Stimulated activated CD4-positive, alpha-beta T cell treated with anti-CD3 and anti-CD28 coated beads, TNF-alpha, amount 100 ng/mL, for 24 hours (primary cell): ENCODE data around the gene KHNYN.
A peak's percentile ranks its signal among the peaks of the same experiment; 100 is the strongest.
"Not testable (repeated sequence)": the region's sequence is repeated elsewhere in the genome, so short reads cannot be mapped to it uniquely, and the experiment has no call there.

Experiments
- DNase-seq, 3 experiments: peaks; one replicate each; pipeline ENCODE4 v3.0.0-alpha.2; 2020; ENCODE audit warnings: low read depth in 3 of 3

KHNYN gene

DNA sequence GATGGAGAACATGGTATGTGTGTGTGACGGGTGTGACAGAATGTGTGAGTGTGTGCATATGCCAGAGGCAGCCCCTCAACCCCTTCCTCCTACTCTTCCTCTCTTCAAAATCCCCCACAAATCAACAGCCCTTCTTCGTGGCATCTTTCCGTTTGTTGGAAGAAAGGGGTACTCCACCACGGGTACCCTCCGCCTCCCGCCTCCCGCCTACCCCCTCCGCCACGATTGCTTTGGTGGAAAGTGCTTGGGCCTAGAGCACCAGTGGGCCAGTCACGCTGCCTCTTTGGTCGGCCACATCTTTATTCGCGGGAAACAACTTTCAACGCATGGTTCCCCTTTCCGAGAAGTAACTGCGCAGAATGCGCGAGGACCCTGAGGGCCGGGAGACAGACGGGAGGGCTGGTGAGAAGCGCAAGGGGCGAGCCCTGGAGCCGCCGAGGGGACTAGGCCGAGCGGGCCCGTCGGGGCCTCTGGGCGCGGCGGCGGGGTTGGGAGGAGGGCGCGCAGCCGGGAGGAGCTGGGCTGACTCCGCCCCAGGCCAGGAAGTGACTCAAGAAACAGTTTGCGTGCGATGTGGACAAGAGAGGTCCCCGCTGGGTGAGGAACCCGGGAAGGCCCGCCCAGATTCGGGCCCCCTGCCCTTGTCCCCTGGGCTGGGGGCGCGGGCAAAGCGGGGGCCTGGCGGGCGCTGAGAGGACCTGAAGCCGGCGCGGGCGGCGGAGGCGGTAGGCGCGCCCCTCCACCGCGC lies at the start of gene KHNYN, which contains the start of gene CBLN3:
KHNYN (plus strand) TSS at position 560 of the 748 bp plus-strand sequence. CDS start 777 bp downstream, outside the sequence.
CBLN3 (minus strand) TSS at position 274 of the 748 bp plus-strand sequence. CDS start 614 bp downstream, outside the sequence.
- DNase-seq, result peak; percentile 76 to 84 (median 77)

DNA sequence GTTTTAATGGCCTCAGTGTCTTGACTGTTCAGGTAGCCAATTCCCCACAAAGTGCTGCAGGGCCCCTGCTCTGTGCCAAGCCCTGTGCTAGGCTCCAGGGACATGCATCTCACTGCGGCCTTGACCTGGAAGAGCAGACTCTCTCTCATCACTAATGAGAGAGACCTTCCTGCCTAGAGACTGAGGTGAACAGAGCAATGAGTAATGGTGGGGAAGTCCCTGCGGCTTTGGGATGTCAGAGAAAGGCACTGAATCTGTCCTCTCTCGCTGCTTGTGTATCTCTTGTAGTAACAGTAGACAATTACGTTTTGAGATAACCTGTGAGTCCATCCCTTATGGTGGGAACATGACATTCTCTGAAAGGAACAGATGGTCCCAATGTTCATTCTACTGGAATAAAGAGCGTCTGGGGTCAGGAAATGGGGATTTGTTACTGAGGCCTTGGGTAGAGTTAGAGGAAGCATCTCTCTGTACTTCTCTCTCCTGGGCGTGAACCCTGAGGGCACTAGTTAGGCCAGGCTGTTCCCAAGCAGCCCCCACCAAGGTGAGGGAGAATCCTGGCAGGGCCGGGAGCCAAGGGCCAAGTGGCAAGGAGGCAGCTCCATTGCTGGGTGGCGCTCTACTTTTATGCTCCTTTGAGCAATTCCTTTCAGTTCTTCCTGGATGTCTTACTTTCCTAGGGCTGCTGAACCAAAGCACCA lies 48.2 kb upstream of the KHNYN start:
- no peak for DNase-seq

DNA sequence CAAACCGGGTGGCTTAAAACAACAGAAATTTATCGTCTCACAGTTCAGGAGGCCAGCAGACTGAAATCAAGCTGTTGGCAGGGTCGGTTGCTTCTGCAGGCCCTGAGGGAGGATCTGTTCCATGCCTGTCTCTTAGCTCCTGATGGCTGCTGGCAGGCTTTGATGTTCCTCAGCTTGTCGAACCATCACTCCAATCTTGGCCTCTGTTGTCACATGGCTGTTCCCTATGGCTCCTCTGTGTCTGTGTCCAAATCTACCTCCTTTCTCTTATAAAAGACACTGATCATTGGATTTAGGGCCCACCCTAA lies 47.7 kb upstream of the KHNYN start:
- DNase-seq, result no peak

DNA sequence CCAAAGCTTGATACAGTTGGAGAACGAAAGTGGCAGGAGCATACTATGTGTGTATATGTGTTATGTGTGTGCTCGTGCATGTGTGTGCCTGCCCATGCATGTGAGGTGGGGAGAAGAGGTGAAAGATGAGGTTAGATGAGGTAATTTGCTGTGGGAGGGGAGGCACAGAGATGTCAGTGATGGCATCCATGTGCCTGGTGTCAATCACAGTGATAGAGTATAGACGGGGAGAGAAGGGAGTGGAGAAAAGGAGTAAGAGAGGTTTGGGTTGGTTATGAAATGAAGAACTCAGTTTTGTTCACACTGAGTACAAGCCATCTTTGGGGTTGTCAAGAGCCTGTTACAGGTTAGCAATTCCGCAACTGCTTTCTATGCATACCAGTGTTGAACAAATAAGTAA lies 45.6 kb upstream of the KHNYN start:
- no peak for DNase-seq

DNA sequence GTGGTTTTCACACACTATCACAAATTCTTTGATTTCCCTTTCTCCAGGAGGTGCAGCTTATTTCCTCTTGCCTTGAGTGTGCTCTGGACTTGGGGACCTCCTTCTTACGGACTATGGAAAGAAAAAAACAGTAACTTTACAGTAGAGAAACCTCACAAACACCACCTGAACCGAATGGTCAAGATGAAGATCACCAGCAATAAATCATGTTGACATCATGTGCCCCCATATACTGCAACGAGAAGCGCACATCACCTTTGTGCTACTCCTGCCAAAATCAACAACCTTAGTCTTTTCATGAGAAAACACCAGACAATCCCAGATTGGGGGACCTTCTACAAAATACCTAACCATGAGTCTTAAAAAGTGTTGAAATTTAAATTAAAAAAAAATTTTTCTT lies 44.2 kb upstream of the KHNYN start:
- DNase-seq, result no peak

DNA sequence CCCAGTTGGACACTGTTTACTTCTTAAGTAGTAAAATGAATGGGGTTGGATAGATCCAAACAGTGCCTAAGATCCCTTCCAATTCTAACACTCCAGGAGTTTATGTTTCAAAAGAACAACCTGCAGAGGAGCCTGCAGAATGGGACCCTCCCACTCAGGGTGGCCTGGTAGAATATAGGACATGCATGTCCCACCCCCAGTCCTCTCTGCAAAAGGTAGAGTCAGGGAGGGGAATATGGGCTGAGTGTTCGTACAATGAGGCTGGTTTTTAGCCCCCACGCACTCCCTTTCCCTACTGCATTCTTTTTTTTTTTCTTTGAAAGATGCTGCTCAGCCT lies 42.8 kb upstream of the KHNYN start:
- DNase-seq, result no peak

DNA sequence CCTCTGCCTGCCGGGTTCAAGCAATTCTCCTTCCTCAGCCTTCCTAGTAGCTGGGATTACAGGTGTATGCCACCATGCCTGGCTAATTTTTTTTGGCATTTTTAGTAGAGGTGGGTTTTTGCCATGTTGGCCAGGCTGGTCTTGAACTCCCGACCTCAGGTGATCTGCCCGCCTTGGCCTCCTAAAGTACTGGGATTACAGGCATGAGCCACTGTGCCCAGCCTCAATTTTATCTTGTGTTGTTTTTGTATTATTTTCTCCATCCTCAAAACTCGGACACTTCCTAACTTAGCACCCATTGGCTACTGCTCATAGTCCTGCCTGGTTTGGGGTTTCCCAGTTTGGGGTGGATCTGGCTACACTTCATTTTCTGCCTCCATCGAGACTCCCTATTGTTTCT lies 42.2 kb upstream of the KHNYN start:
- DNase-seq, result not testable (repeated sequence)

DNA sequence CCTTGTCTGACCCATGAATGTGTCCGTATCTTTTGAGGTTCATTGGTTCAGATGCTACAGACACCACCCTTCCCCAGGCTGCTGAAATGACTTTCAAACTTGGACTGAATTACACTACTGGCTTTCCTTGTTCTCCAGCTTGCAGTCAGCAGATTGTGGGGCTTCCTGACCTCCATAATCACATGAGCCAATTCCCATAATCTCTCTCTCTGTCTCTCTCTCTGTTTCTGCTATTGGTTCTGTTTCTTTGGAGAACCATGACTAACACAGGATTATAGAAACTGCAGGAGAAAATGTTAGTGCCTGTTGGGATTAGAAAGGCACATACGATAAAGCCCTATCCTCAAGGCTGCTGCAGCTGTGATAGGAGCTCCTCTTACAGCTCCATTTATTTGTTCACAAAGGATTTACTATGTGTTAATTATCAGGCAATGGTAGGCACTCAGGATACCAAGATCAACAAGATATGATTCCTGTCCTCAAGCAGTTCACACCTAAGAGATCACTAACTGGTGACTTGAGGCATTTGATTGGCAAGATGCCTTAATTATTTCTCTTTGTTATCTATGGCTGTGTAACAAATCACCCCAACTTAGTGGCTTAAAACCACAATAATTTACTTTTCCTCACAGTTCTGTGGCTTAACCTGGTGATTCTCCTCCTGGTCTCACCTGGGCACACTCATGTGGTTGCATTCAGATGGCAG lies 41.1 kb upstream of the KHNYN start:
- DNase-seq, result no peak

DNA sequence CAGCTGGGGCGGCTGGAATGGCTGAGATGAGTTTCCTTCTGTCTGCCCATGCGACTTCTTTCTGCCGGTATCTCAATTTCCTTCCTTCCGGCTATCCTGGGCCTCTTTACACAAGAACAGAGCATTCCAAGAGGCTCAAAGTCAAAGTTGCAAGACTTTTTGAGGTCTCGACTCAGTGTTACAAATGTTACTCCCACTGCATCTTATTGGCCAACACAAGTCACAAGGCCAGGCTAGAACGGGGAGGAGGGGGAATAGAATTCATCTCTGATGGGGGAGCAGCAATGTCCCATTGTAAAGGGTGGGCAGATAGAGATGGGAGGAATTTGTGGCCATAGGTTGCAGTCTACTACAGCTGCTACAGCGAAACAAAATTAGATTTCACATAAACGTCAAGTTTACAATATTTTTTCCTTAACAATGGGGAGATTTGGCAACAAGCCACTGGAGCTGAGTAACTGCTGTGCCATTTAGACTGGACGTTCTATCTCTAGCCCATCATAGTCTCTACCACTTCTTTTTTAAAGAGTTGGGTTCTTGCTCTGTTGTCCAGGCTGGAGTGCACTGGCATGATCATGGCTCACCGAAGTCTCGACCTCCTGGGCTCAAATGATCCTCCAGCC lies 40.4 kb upstream of the KHNYN start:
- no peak for DNase-seq

DNA sequence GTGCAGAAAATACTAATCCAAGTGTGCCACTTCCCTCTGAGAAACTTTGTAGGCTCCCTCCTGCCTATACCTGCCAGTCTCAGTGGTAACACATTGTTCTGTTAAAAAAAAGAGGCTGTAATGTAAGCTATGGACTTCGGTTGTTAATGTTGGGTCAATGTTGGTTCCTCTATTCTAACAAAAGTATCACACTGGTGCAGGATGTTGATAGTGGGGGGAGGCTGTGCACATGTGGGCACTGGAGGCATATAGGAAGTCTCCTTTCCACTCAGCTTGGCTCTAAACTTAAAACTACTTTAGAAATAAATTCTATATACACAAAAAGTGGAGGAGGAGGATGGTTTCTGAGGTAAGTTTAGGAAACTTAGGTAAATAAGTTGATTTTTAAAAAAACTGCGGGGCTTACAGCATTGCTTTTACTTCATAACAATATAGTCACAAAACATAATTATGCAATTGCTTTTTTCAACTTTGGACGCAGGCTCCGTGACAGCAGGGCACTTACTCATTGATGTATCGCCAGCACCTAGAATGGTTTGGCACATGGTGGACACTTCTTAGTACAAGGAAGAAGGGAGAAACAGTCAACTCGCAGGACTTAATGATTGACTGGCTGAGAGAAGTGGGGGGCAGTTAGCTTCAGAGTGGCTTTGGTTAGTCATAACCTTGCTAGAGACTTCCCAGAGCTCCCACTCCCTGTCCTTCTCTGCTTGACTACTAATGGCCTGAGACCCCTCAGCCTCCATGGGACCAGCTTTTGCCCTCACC lies 38.9 kb upstream of the KHNYN start:
- DNase-seq, result no peak

DNA sequence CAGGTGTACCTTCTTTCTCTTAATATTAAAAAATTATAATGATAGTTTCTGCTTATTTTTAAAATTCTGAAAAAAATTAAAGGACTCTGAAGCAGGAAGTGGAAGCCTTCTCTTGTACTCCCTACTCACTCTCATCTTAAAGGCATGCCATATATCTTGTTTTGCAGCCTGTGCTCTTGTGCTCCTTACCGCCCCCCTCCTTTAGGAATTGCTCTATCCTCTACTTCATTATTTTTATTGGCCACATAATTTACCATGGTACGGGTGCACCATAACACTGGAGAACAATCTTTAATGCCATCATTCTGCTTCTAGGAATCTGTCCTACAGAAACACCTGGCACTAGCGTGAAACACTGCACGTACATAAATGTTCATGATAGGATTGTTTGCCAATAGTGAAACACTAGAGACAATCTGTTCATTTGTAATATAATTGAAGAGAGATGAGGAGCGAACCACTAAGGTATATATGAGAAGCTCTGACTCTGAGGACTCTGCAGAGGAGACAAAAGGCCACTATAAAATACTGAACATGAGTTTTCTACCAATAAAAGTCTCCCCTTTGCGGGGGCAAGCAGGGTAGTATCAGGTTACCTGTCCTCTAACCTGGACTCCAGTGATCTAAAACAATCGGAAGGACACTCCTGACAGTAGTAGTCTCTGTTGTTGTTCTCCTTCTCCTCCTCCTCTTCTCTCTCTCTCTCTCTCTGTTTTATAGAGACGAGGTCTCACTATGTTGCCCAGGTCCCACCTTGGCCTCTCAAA lies 37.2 kb upstream of the KHNYN start:
- DNase-seq, result no peak

DNA sequence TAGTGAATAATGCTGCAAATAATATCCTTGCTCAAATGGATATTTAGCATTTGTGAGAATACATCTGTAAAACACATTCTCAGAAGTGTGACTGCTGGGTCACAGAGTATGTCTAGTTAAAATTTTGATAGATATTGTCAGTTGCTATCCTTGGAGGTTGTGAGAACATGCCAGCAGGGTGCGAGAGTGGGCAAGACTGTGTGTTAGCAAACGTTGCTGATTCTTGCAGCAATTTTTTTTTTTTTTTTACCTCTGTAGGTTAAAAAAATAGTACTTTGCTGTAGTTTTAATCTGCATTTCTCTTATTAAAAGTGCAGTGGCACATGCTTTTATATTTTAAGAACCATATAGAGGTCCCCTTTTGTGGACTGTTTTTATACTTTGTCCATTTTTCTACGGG lies 35.5 kb upstream of the KHNYN start:
- DNase-seq, result no peak

DNA sequence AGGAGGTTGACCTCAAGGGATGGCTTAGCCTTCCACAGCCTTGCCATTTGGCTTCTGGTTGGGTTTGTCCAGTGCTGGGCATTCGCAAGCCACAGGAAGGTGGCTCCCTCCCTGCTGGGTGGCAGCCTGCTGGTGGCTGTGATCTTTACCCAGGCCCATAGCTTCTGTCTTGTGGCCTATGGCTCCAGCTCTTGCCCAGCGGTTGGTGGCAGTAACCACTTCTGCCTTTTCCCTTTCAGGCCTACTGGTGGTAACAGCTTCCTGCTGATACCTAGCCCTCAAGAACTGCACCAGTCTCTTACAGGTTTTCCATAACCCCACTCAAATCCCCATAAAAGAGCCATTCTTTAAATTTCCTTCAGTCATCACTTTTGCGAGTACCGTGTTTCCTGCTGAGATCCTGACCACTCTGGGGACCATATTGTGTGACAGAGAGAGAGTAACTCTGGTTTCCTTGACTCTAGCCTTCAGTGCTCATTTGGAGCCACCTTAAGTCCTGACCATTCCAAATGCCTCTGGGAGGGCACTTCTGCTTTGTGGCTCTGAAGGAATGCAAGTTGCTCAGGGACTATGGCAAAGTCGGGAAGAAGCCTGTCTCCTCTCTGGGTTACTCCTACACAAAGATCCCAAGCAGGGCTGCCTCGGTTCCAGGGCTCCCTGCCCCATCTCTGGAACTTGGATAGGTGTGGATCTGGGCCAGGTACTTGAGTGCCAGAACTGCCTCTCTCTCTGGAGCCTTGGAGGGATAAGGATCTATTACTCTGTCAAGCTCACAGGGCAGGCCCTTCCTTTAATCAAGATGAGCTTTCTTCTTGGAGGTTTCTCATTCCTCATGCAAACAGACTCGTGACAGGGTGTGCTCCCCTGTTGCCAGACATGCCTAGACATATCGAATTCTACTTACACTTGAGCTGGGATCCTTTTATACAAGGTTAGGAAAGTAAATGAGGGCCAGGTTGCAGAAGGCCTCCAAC lies 33.9 kb upstream of the KHNYN start:
- DNase-seq, result no peak

DNA sequence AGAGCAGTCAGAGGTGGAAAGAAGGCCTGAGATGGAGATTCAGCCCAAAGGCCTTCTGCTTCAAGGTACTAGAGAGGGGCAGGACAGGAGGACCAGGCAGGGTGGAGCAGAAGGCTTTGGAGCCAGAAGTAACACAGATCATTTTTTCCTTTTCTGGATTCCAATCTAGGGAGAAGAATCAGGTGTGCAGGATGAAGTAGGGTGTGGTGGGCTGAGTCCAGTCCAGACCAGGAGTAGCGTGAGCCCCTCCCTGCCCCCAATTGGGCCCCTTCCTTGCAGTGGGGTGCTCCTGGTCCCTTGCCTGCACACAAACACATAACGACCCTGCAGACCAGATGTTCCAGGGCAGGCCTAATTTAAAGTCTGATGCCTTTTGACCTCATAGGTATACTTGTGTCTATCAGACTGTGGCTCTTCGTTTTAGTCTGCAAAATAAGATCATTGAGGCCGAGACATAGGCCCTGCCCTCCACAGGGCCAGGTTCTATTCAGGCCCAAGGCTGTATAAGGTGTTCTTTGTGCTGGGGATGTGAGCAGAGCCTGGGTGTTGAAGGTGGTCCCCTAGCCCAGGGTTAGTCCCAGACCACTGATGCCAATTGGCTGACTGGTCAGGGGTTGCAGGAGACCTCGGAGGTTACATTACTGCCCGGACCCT lies 32.0 kb upstream of the KHNYN start:
- no peak for DNase-seq

DNA sequence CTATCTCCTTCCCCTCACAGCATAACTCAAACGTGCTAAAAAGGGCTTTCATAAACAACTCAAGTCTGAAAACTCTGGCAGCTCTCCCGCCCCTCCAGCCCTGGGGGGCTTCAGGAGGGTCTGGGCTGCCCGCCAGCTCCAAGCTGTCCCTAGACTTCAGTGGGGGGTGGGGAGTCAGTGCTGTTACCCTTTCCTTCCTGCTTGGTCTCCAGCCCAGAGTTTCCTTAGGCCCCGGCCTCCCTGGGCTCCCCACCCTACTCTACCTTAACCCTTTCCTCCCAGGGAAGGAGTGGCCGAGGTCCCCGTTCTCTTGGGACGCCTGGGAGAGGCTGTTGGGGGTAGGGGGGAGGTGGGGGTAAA lies 31.5 kb upstream of the KHNYN start:
- no peak for DNase-seq

DNA sequence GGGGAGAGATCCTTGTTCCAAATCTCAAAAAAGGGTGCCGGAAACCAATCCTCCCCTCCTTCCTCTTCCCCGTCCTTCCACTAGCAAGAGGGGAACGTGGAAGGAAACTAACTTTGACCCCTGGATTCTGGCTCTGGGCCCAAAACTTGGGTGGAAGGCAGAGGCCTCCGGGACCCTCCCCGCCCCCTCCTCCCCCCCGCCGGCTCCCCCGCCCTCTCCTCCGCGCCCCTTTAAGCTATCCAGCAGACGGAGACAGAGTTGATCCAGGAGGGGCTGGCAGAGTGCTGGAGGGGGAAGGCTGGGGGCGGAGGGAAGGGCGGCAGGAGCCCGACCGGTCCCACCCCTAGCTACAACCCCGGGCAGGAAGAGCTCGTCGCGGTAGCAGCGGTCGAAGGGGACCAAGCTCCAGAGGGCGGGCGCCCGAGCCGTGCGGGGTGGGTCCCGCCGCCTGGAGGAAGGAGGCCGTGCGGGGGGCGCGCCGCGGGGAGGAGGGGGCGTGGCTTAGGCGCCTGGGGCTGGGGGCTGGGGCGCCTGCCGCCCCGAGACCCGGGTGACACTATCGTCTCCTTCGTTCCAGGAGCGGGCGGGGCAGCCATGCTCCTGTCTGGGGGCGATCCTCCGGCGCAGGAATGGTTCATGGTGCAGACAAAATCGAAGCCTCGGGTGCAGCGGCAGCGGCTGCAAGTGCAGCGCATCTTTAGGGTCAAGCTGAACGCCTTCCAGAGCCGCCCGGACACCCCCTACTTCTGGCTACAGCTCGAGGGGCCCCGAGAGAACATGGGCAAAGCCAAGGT lies 30.9 kb upstream of the KHNYN start, which contains the start of gene NYNRIN:
NYNRIN (plus strand) TSS at position 351 of the 794 bp plus-strand sequence; CDS start at position 595, 244 bp downstream.
- DNase-seq, result peak in 1 of 3 experiments; percentile 11

DNA sequence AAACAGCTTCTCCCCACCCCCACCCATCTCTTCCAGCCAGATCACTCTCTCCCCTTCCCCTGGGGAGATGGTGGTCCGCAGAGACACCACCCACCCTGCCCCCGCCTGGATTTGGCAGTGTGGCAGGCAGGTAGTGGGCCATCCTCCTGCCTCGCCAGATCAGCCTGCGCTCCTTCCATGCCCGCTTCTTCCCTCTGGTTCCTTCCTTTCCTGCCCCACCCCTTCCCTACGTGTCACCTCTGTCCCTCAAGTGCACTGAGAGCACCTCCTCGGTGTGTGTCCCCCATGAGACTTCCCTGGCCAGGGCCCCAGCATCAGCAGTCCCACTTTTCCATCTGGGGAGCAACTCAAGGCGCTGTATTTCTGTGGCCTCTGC lies 30.3 kb upstream of the KHNYN start:
- DNase-seq, result no peak

DNA sequence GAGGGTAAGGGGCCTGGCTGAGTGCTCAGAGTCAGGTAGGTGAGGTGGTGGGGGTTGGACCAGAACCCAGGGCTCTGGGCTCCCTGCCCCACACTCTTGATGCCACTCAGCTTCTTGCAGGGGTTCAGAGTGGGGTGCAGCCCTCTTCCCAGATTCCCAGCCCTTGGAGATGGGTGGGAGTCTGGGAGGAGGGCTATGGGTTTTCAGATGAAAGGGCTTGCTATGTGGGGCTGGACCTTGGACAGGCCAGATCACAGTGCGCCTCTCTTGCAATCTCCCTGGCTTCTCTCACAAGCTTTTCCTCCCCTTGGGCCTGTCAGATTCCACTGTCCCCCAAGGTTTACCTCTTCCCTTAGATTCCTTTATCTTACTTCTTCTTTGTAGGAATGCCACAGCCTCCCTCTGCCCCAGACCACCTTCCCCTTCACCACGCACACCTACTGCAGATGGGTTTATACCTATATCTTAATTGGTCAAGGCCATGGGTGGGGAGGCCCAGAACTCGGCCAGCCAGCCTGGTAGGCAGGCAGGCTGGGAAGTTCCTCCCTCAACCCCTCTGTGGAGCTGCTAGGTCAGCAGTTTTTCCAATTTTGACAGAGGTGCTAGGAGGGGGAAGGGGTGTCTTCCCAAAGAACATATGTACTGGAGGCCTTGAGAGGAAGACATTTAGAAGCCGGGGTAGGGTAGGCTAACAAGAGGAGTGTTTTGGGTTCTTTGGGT lies 29.6 kb upstream of the KHNYN start:
- DNase-seq, result no peak
